Panc1 (cell line): ENCODE results near the gene RRM2.

Experiments used
- POLR2AphosphoS5 ChIP-seq: IDR thresholded peaks from 2 replicates; pipeline ENCODE4 v1.6.1; 2012; ENCODE audit warnings: mild to moderate bottlenecking, low read depth, low read length, moderate library complexity
- TF ChIP-seq, protein P1 (sequence below): fragments of 450-650 bp; IDR thresholded peaks from 2 replicates; pipeline ENCODE4 v1.5.1; 2017; ENCODE audit warnings: mild to moderate bottlenecking

DNA sequence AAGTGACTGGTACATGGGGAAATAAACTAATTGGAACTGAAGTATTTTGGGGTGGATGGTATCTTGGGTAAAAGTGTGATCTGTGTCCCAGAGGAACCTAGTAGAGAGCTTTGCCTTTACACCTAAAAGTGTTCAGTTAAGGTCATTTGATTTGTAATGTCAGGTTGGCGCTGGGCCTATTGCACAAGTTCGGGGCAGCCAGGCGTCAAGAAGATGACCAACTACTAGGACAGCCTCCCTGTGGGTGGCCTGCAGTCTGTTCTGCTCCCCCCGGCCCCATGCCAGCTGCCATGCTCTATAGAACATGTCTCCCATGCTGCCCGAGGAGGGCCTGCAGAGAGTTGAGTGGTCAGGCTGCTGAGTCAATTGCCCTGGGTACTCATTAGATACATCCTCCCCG lies 10.1 kb downstream of the RRM2 start:
- TF ChIP-seq, protein P1, sequence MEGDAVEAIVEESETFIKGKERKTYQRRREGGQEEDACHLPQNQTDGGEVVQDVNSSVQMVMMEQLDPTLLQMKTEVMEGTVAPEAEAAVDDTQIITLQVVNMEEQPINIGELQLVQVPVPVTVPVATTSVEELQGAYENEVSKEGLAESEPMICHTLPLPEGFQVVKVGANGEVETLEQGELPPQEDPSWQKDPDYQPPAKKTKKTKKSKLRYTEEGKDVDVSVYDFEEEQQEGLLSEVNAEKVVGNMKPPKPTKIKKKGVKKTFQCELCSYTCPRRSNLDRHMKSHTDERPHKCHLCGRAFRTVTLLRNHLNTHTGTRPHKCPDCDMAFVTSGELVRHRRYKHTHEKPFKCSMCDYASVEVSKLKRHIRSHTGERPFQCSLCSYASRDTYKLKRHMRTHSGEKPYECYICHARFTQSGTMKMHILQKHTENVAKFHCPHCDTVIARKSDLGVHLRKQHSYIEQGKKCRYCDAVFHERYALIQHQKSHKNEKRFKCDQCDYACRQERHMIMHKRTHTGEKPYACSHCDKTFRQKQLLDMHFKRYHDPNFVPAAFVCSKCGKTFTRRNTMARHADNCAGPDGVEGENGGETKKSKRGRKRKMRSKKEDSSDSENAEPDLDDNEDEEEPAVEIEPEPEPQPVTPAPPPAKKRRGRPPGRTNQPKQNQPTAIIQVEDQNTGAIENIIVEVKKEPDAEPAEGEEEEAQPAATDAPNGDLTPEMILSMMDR: no peak
- TF ChIP-seq POLR2AphosphoS5: no peak
